ENCODE data around the gene ZNF883.

- TF ChIP-seq REST (IDR thresholded peaks at IDR 0.05; ENCODE audit: low read depth, low read length) (no peak), CTCF (IDR thresholded peaks at IDR 0.05) (no peak), MAX (IDR thresholded peaks at IDR 0.05; ENCODE audit: low read depth) (no peak), FOXM1 (IDR thresholded peaks at IDR 0.05; ENCODE audit: low read depth) (no peak), RFX5 (IDR thresholded peaks at IDR 0.05; ENCODE audit: low read length) (no peak), NRF1 (IDR thresholded peaks at IDR 0.05; ENCODE audit: low read depth, low read length) (no peak), FOSL2 (IDR thresholded peaks at IDR 0.05; ENCODE audit: borderline replicate concordance, low read depth) (no peak)
These were observed 97.5 kb downstream of the ZNF883 start for GRCh38 chr9:112914524-112914923.

Measured in SK-N-SH (cell line).